ENCODE results near the gene RAMACL.

The RAMACL gene

GRCh38 chr6:166580076-166581050, 6.1 kb downstream of the RAMACL start:
- no peak overlapping the region for H3K27ac Mint-ChIP-seq

GRCh38 chr6:166579237-166579850, 7.1 kb downstream of the RAMACL start:
- H3K4me1 Mint-ChIP-seq (ENCODE audit: low read depth) = no peaks in the 10 kb centered on the region
- no peaks in the 10 kb centered on the region for H3K36me3 Mint-ChIP-seq (ENCODE audit: low read depth)
- no peak overlapping the region for H3K4me3 Mint-ChIP-seq
- no peaks in the 10 kb centered on the region for H3K27me3 Mint-ChIP-seq
- no peak for DNase-seq
- H3K27ac Mint-ChIP-seq = no peak overlapping the region
- peaks cover 8% of the 10 kb centered on the region for H3K9me3 Mint-ChIP-seq

More at GRCh38 chr6:166580076-166581050, 6.1 kb downstream of the RAMACL start:
- Mint-ChIP-seq H3K36me3 (ENCODE audit: low read depth) (no peaks in the 10 kb centered on the region), H3K9me3 (peaks cover 8% of the 10 kb centered on the region), H3K4me1 (ENCODE audit: low read depth) (no peaks in the 10 kb centered on the region), H3K4me3 (no peak overlapping the region), H3K27me3 (no peaks in the 10 kb centered on the region)
- no peak for DNase-seq

GRCh38 chr6:166578536-166579236, 7.8 kb downstream of the RAMACL start:
- Mint-ChIP-seq H3K4me1 (ENCODE audit: low read depth) (no peaks in the 10 kb centered on the region), H3K4me3 (no peak overlapping the region), H3K27ac (no peak overlapping the region), H3K27me3 (no peaks in the 10 kb centered on the region), H3K36me3 (ENCODE audit: low read depth) (no peaks in the 10 kb centered on the region), H3K9me3 (peaks cover 8% of the 10 kb centered on the region)
- no peak for DNase-seq

GRCh38 chr6:166575205-166575604, 11.3 kb downstream of the RAMACL start:
- Mint-ChIP-seq H3K4me3 (no peak overlapping the region), H3K27ac (no peak overlapping the region), H3K36me3 (ENCODE audit: low read depth) (no peaks in the 10 kb centered on the region), H3K9me3 (peaks cover 8% of the 10 kb centered on the region), H3K4me1 (ENCODE audit: low read depth) (no peaks in the 10 kb centered on the region), H3K27me3 (no peaks in the 10 kb centered on the region)
- no peak for DNase-seq

GRCh38 chr6:166573511-166574216, 12.8 kb downstream of the RAMACL start:
- no peak for DNase-seq
- peaks cover 8% of the 10 kb centered on the region for H3K9me3 Mint-ChIP-seq
- no peaks in the 10 kb centered on the region for H3K27me3 Mint-ChIP-seq
- H3K4me1 Mint-ChIP-seq (ENCODE audit: low read depth) = no peaks in the 10 kb centered on the region
- no peaks in the 10 kb centered on the region for H3K36me3 Mint-ChIP-seq (ENCODE audit: low read depth)
- no peak overlapping the region for H3K27ac Mint-ChIP-seq
- no peak overlapping the region for H3K4me3 Mint-ChIP-seq

GRCh38 chr6:166572370-166573261, 13.9 kb downstream of the RAMACL start:
- Mint-ChIP-seq H3K36me3 (ENCODE audit: low read depth) (no peaks in the 10 kb centered on the region), H3K9me3 (peaks cover 8% of the 10 kb centered on the region), H3K27ac (no peak overlapping the region), H3K4me3 (no peak overlapping the region), H3K27me3 (no peaks in the 10 kb centered on the region), H3K4me1 (ENCODE audit: low read depth) (no peaks in the 10 kb centered on the region)
- no peak for DNase-seq

- peaks cover 2% of the 10 kb centered on the region for H3K9me3 Mint-ChIP-seq
- no peaks in the 10 kb centered on the region for H3K4me1 Mint-ChIP-seq (ENCODE audit: low read depth)
- no peak overlapping the region for H3K4me3 Mint-ChIP-seq
- H3K27ac Mint-ChIP-seq = no peak overlapping the region
- H3K27me3 Mint-ChIP-seq = no peaks in the 10 kb centered on the region
- no peak for DNase-seq
- no peaks in the 10 kb centered on the region for H3K36me3 Mint-ChIP-seq (ENCODE audit: low read depth)
Observed at GRCh38 chr6:166570929-166571713, 15.4 kb downstream of the RAMACL start.

GRCh38 chr6:166569206-166569605, 17.3 kb downstream of the RAMACL start:
- Mint-ChIP-seq H3K27ac (no peak overlapping the region), H3K27me3 (no peaks in the 10 kb centered on the region), H3K9me3 (no peaks in the 10 kb centered on the region), H3K36me3 (ENCODE audit: low read depth) (no peaks in the 10 kb centered on the region), H3K4me1 (ENCODE audit: low read depth) (no peaks in the 10 kb centered on the region), H3K4me3 (no peak overlapping the region)
- no peak for DNase-seq

GRCh38 chr6:166567813-166568212, 18.7 kb downstream of the RAMACL start:
- Mint-ChIP-seq H3K27me3 (no peaks in the 10 kb centered on the region), H3K9me3 (no peaks in the 10 kb centered on the region), H3K4me3 (no peak overlapping the region), H3K27ac (no peak overlapping the region), H3K4me1 (ENCODE audit: low read depth) (no peaks in the 10 kb centered on the region), H3K36me3 (ENCODE audit: low read depth) (no peaks in the 10 kb centered on the region)
- no peak for DNase-seq

- no peaks in the 10 kb centered on the region for H3K27me3 Mint-ChIP-seq
- H3K4me3 Mint-ChIP-seq = no peak overlapping the region
- H3K9me3 Mint-ChIP-seq = no peaks in the 10 kb centered on the region
- no peaks in the 10 kb centered on the region for H3K36me3 Mint-ChIP-seq (ENCODE audit: low read depth)
- no peak for DNase-seq
- H3K4me1 Mint-ChIP-seq (ENCODE audit: low read depth) = no peaks in the 10 kb centered on the region
- no peak overlapping the region for H3K27ac Mint-ChIP-seq
Observed at GRCh38 chr6:166567107-166567506, 19.4 kb downstream of the RAMACL start.

- Mint-ChIP-seq H3K27me3 (no peaks in the 10 kb centered on the region), H3K4me3 (no peak overlapping the region), H3K9me3 (no peaks in the 10 kb centered on the region), H3K27ac (no peak overlapping the region), H3K4me1 (ENCODE audit: low read depth) (no peaks in the 10 kb centered on the region), H3K36me3 (ENCODE audit: low read depth) (no peaks in the 10 kb centered on the region)
- DNase-seq = no peak
Observed at GRCh38 chr6:166566026-166567011, 20.2 kb downstream of the RAMACL start.

All from activated T-cell treated with anti-CD3 and anti-CD28 coated beads, Interleukin-2, amount 50 U/mL, for 24 hours (primary cell).